GM21447 (cell line): ENCODE measurements around the gene MAP2K2.

Experiments used
- ATAC-seq: cut with Tn5 transposase; IDR thresholded peaks from one replicate; pipeline ENCODE4 v1.9.1; 2021; ENCODE audit not compliant: unreplicated experiment

Gene MAP2K2

DNA sequence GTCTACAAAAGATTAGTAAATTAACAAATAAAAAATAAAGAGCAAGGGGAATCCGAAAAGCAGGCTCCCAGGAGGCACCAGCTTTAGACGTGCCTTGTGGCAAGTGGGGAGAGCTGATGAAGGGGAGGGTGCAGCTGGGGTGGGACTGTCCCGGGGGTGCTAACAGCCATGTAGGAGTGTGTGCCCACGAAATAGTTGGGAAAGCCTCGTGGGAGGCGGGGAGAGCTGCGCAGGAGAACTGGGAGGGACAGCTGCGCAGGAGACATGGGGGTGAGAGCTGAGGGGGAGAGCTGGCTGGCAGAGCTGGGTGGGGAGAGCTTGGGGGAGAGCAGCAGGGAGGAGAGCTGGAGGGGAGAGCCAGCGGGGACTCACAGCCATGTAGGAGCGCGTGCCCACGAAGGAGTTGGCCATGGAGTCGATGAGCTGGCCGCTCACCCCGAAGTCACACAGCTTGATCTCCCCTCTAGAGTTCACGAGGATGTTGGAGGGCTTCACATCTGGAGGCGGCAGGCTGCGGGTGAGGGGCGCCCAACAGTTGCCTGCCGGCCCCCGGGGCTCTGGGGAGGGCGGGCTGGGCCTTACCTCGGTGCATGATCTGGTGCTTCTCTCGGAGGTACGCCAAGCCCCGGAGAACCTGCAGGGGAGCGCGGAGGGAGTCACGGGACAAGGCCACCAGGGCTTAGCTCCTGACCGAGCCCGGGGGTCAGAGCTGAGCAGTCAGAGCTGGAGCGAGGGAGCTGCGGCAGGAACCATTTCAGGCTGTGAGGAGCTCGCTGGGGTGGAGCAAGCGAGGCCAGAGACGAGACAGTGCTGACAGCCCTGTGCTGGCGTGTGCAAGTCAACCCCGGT lies 23.1 kb downstream of the MAP2K2 start:
- ATAC-seq = no peak

DNA sequence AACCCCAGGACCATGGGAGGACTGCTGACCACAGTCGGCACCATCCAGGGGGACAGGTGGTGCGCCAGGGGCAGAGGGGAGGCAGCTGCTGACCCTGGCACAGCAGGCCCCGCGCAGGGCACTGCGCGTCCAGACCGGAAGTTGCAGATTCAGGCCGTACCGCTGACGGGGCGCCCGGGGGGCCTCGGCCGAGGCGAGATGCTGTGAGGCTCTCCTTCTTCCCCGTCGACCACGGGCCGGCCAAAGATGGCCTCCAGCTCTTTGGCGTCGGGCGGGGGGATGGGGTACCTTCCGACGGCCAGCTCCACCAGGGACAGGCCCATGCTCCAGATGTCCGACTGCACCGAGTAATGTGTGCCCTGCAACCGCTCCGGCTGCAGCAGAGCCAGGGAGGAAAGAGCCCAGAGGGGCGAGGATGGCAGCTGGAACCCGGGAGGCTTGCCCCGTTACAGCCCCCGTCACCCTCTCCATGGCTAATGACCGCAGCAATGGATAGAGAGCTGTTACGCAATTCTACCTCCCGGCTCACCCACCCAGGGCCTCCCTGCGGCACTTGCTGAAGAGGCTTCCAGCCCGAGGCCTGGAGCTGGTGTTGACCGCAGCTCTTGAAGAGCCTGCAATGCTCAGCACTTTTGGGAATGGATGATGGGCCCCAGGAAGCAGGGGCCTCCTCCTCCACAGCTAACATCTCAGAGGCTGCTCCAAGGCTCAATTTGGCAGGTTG lies 24.7 kb downstream of the MAP2K2 start:
- no peak for ATAC-seq

DNA sequence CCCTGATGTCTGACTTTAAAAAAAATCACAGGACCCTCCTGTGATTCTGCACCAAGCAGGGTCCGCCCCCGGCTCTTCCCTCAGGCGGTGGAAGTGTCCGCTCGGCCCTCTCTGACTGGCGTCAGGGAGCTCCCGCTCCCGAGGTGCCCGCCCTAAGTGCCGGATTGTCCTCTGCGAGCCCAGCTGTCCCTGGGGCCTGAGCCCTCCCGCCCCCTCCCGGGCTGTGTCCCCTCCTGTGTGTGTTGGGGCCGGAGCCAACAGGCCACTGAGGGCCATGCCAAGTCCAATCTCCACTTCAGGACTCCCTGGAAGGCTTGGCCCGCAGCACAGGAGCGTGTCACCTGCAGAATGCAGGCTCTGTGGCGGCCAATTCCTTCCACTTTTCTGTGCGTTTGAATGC lies 25.4 kb downstream of the MAP2K2 start:
- ATAC-seq = no peak

DNA sequence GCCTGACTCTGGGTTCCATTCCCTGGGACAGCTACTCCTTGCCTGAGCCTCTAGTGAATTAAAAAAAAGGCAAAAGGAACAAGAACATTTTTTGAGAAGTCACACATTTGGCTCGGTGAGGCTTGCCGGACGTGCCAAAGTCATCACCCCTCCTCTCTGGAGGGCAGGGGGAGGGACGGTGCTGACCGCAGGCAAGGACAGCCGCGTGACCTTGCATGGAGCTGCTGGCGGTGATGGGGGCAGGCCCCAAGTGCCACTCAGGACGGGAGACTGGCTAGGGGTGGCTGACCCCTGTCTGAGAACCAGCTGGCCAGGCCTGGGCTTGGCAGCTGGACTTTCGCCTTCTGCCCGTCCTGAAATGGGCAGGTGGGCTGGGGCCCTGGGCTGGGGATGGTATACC lies 26.4 kb downstream of the MAP2K2 start:
- ATAC-seq = no peak

DNA sequence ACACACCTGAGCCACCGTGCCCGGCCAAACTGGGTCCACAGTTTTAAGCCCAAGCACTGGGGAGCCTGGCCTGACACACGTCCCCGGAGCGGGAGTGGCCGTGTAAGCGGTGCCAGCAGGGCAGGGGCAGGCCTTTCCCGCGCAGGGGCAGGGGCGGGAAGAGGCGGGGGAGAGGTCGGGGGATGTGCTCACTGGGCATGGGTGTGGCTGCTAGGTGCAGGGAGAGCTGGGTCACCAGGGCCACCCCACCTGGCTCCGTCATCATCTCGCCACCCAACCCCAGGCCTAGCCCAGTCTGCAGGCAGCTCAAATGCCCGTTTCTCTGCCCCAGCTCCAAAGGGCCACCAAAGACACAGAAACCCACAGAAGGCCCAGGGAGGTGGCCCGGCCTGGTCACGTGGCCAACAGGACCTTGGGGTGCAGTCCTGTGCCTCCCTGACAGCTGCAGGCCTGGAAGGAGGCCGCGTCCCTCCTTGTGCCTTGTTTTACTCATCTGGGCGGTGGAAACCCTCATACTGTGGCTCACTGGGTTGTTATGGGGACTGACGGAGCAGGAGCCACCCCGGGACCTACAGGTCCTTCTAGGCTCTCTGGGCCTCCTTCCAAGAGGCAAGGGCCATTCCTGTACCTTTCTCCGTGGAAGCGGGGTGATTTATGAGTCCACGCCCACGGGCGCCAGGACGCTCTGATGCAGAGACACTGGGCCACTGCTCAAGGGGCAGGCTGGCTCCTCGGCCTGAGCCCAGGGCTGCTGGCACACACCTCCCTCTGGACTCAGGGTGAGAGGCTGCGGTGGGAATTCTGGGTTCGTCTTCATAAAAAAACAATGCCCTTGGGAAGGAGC lies 27.7 kb downstream of the MAP2K2 start:
- no peak for ATAC-seq

DNA sequence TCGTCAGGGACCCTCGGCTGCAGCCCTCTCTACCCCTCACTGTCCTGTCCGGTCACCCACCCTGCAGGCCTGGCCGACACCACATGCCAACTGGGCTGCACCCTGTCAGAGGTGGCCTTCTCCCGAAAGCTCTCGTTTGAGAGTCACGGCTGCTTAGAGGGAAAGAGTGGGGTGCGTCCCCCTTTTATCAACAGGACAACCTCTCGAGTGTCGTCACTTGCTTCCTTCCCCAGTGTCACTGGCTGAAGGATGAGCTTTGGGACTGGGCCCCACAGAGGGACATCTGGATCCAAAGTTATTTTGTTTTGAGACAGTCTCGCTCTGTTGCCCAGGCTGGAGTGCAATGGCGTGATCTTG lies 28.5 kb downstream of the MAP2K2 start:
- ATAC-seq = no peak

DNA sequence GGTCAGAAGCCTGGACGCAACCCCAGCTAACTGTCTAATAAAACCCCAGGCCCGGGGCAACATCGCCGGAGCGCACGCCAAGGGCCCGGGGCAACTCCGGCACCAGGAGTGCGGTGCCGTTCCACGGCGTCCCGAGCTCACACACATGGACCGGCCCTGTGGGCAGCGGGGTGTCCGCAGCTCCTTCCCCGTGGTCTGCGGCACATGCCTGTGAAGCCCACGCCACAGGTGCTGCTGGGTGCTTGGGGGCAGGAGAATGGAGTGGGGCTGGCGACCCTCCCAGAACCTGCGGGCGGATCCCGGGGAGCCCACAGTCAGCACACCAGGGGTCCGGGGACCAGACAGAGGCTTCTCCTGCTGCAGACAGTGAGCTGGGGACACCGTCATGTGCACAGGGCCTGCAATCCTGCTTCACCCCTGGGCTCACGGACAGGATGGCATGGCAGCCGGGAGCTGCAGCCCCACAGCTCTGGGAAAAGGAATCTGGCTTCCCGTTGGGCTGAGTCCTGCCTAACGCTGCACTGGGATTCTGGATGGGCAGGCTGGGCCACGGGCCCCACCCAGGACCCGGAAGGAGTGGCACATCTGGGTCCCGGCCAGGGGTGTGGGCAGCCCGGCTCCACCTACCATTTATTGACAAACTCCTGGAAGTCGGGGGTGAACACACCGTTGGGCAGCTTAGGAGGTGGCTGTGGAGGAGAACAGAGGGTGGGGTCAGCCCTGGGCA lies 29.0 kb downstream of the MAP2K2 start:
- ATAC-seq = no peak

DNA sequence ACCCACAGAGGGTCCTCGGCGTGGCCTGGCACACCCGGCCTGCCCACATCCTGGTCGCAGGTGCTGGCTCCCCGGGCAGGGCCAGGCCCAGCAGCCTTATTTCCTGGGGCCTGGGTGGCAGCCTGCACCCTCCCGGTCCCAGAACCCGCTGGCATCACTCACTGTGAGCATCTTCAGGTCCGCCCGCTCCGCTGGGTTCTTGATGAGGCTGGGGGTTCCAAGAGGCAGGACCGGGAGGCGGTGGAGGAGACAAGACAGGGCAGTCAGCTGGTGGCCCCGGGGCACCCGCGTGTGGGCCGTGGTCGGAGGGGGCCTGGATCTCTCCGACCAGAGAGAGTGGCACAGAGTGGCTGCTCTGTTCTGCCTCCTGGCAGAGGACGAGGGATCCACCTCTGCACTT lies 29.6 kb downstream of the MAP2K2 start:
- no peak for ATAC-seq

DNA sequence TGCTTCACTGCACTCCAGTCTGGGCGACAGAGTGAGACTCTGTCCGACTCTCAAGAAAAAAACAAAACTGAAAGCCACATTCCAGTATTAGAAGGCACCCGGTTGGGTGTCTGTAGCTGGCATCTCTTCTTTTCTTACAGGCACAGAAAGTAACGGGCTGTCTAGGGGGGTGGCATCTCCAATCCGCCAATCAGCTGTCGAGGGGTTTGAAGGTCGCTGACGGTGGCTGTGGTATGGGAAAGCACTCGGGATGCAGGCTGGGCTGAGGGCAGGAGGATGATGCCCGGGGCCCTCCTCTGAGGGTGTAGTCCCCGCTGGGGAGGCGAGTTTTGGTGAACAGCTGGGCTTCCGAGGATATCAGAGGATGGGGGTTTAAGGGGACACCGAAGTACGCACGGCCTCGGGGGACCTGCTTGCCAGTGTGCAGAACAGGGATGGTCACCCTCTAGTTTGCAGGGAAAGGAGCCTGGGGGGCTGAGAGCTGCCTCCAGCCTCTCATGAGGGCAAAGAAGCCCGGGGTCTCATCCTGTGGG lies 30.2 kb downstream of the MAP2K2 start:
- ATAC-seq = no peak

DNA sequence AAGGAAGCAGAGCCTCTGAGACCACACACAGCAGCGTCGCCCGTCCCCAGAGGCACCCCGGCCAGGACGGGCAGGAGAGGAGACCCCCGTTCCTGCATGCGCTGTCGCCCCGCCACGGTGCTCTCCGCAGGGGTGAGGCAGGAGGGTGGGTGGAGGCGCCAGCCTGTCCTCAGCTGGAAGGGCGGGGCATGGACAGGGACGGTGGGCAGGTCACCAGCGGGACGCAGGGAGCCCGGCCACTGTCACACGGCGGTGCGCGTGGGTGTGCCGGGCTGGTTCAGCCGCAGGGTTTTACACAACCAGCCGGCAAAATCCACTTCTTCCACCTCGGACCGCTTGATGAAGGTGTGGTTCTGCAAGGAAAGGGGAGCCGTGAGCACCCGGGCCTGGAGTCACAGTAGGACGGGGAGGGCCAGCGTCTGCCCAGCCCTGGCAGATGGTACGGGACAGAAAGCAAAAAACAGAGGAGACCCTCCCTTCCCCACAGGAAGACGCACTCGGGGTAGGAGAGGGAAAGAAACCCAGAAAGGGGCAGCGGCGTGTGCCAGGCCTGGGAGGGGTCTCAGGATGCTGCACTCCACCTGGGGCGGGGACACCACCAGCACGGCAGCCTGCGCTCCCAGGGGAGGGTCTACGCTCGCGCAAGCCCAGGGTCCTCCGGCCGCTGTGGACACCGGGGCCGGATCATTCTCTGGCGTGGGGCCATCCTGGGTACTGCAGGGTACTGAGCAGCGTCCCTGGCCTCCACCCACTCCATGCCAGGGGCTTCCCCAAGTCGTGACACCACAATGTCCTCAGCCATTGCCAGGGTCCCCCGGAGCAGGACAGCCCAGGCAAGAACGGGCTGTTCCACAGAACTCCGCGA lies 33.3 kb downstream of the MAP2K2 start:
- ATAC-seq = no peak

DNA sequence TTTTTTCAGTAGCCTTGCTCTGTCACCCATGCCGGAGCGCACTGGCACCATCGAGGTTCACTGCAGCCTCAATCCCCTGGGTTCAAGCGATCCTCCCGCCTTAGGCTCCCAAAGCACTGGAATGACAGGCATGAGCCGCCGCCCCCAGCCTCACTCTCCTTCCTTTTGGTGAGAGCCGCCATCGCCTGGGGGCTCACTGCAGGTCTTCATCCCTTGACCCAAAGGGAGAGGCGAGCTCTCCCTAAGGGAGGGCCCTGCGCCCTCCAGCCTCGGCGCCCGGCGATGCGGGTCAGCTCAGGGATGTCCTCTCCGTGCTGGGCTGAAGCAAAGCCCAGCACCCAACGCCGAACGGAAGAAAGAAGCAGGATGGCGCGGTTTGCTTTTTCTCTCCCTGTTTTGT lies 34.0 kb downstream of the MAP2K2 start:
- no peak for ATAC-seq

DNA sequence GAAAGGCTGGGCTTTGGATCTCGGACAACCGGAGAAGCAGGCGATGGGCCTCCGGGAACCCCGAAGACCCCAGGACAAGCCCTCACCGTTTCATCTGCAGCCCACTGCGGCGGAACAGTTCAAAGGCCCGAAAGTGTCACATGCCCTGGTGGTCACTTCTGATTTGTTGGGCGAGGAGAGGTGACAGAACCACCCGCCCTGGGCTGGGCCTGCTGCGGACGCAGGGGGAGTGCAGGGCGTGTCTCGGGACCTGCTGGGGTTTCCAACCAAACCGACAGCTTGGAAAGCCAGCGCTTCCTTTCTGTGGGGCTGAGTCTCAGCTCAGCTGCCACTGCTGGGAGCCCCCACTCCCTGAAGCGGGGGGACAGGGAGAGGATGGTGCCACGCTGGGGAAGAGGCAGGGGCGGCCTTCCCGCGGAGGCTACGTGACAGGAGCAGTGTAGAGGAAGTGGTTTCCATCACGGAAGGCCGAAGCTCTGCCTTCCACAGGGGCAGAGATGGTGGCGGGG lies 34.5 kb downstream of the MAP2K2 start:
- ATAC-seq = peak; percentile 73

DNA sequence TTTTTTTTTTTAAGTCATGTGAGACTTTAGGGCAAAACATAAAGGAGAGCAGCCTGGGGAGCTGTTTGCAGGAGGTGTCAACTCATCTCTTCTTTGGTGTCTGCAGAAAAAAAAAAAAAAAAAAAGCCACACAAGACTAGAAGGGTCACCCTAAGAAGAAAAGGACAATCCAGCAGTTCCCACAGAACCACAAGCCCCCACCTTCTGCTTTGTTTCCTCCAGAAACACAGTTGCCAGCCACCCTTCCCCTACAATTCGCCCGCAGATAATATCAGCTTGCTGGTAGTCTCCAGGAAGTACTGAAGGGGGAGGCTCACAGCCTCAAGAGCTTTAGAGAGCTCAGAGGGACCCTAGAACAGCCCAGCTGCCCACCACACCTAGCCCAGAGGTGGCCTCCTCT lies 34.9 kb downstream of the MAP2K2 start:
- peak; percentile 32 for ATAC-seq

DNA sequence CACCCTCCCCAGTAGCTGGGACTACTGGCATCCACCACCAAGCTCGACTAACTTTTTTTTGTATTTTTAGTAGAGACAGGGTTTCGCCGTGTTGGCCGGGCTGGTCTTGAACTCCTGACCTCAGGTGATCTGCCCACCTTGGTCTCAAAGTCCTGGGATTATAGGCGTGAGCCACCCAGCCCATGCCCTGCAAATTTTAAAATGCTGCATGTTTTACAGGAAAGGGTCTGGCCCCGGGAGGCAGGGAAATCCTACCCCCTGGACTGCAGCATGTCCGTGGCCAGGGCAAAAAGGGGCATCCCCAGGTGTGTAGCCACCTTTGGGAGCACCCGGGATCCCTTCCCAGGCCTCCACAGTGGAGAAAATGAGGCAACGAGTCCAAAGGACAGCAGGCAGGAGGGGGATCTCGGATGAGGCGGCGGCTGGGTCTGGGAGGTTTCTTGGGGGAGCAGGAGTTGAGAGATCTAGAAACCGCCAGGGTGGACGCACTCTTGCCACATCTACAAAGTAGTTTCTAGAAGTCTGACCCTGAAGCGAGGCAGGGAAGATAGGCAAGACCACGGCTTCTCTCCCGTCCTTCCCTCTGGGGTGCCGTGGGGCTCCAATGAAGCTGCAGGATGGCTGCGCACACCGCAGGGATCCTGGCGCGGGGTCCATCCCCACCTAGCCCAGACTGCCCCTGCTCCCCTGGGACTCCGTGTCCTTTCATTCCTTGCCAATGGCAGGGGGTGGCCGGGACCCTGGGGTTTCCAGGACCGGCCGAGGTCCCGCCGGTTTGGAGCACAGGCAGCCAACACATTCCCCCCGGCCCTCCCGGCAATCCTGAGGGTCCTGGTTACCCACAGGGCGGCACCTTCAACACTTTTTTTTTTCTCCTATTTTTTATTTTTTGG lies 35.9 kb downstream of the MAP2K2 start:
- ATAC-seq = no peak

DNA sequence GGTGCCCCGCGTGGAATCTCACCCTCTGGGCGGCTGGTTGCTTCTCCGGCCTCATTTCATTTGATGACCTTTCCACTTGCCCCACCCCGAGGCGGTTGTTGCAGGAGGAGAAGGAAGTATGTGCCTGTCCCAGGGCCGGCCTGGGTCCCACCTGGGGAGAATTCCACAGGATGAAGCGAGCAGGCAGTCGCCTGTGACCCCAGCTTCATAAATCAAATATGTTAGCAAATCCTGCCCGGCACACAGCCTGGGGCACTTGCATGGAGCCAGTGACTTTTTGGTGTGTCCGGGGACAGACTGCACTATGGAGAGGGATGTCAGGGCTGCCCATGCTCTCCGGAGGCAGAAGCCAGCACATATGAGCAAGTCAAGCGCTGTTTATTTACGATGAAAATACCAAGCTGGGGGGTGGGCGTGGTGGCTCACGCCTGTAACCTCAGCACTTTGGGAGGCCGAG lies 37.5 kb downstream of the MAP2K2 start:
- no peak for ATAC-seq

DNA sequence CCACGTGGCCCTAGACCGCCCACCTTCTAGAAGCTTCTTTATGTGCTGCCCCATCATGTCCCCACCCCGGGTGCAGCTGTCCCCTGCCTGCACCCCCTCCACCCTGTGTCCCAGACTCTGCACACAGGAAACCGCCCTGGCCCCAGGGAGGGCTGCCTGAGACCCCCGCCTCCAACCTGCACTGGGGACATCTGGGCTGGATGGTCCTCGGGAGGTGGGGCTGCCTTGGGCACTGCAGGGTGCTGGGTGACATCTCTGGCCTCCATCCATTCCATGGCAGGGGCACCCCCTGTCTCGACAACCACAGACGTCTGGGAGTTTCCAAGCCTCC lies 39.4 kb downstream of the MAP2K2 start:
- ATAC-seq = no peak

DNA sequence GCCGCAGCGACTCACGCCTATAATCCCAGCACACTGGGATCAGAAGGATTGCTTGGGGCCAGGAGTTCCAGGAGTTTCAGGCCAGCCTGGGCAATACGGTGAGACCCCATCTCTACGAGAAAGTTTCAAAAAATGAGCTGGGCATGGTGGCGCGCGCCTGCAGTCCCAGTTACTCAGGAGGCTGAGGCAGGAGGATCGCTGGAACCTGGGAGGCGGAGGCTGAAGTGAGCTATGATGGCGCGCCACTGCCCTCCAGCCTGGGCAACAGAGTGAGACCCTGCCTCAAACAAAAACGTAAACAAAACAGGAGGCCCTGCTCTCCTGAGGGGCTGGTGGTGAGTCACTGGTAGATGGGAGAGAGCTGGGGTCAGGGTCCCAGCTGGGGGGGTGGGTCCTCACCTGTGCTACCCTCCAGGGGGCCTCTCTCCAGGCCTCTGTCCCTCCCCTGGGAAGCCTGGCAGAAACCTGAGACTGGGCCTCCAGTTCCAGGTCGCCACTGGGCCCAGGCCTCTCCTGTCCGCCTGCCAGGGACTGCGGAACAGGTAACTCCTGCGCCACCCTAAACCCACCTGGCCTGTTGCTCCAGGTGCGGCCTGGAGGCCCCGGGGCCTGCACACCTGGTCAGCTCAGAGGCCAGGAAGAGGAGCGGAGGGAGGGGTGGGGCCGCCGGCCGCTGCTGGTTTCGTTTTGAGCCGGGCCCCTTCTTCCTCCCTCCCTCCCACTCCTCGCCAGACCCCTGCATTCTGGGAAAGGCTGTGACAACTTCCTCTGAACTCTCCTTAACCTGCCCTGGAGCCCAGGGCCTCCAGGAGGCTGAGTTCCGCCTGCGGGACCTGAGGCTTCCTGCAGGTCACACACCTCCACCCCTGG lies 40.0 kb downstream of the MAP2K2 start:
- no peak for ATAC-seq

DNA sequence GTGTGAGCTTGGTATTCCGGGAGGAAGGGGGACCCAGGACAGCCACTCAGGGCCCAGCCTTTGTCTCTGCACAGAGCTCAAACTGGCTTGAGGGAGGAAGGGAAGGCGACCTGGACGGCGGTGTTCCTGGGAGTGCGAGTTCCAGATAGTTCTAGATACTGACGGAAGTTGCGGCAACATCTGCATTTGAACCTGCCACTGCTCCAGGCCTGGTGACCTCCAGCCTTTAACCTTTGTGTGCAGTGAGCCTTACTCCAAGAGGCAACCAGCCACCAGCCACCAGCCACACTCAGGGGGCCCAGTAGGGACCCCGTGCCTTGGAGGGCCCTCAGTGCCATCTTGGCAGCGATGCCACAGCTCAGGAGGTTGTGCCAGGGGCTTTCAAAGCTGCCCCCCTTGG lies 41.8 kb downstream of the MAP2K2 start:
- ATAC-seq = no peak
